Activated T-cell treated with anti-CD3 and anti-CD28 coated beads, Interleukin-2, amount 50 U/mL, for 24 hours (primary cell): Measurements from ENCODE around the gene NMB.
"Not testable (repeated sequence)": the region's sequence is repeated elsewhere in the genome, so short reads cannot be mapped to it uniquely, and the experiment has no call there.

ENCODE experiments used
- DNase-seq: peaks from one replicate; pipeline ENCODE4 v3.0.0-alpha.2; 2020
- H3K27ac Mint-ChIP-seq: 2 replicates; pipeline ENCODE4 v1.8.0; 2020; ENCODE audit warnings: mild to moderate bottlenecking, mixed read lengths
- H3K27me3 Mint-ChIP-seq: 2 replicates; pipeline ENCODE4 v1.8.0; 2020; ENCODE audit warnings: mixed read lengths
- H3K36me3 Mint-ChIP-seq: 2 replicates; pipeline ENCODE4 v1.8.0; 2020; ENCODE audit warnings: low read depth, mixed read lengths
- H3K4me1 Mint-ChIP-seq: 2 replicates; pipeline ENCODE4 v1.8.0; 2020; ENCODE audit warnings: low read depth, mixed read lengths
- H3K4me3 Mint-ChIP-seq: 2 replicates; pipeline ENCODE4 v1.8.0; 2020; ENCODE audit warnings: mild to moderate bottlenecking, moderate library complexity, mixed read lengths
- H3K9me3 Mint-ChIP-seq: 2 replicates; pipeline ENCODE4 v1.8.0; 2020; ENCODE audit warnings: mixed read lengths

The NMB gene, protein sequence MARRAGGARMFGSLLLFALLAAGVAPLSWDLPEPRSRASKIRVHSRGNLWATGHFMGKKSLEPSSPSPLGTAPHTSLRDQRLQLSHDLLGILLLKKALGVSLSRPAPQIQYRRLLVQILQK

DNA sequence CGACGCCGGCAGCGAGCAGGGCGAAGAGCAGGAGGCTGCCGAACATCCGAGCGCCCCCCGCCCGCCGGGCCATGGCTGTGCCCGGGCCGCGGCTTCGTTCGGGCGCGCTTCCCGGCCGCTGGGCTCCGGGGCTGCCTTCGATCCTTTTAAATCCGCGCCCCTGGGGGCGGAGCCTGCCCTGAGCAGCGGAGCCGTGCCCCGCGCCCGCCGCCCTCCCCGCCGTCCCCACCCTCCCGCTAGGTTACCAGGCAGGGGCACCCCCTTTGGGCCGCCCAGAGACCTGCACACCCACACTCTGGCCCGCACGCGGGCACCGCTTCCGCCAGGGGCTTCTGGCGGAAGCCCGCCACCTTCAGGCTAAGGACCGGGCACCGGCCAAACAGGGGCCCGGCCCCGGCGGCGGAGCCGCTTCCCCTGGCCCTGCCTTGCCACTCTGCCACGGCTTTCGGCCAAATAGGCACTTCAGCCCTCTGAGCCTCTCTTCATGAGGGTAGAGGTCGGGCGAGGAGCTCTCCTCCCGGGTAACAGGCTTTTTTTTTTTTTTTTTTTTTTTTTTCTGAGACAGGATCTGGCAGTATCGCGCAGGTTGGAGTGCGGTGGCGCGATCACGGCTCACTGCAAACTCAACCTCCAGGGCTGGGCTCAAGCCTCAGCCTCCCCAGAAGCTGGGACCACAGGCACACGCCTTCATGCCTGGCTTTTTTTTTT is at the start of gene NMB:
NMB (minus strand) TSS at position 120 of the 708 bp plus-strand sequence; CDS start at position 73, 47 bp downstream.
- H3K27ac Mint-ChIP-seq = peak within 1 kb of the TSS; percentile 88

DNA sequence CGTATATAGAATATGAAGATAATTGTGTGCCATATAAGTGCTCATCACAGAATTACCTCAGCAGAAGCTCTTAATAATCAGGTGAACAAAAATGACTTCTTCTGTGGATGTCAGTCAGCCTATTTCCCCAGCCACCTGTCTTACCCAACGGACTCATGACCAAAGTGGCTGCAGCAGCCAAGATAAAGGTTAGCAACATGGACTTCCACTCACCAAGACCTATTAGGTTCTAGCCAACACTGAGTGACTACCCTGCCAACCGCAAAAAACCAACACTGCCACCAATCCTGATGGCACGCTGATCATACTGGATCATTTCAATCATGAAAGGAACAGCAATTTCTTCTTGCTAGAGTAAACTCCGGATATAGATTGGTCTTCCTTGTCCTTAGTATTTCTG is 45.8 kb upstream of the NMB start:
- Mint-ChIP-seq H3K27me3 (no peaks in the 10 kb centered on the region), H3K4me3 (no peak overlapping the region), H3K36me3 (peaks cover 58% of the 10 kb centered on the region), H3K27ac (peak overlapping the region; percentile 7), H3K9me3 (no peaks in the 10 kb centered on the region), H3K4me1 (peaks cover 71% of the 10 kb centered on the region)
- DNase-seq = no peak

More for the DNA sequence above, at the start of gene NMB:
- H3K4me1 Mint-ChIP-seq = peaks cover 39% of the 10 kb centered on the region
- peaks cover 23% of the 10 kb centered on the region for H3K36me3 Mint-ChIP-seq
- H3K9me3 Mint-ChIP-seq = no peaks in the 10 kb centered on the region
- H3K27me3 Mint-ChIP-seq = no peaks in the 10 kb centered on the region
- H3K4me3 Mint-ChIP-seq = peak within 1 kb of the TSS; percentile 75
- peak; percentile 91 for DNase-seq

DNA sequence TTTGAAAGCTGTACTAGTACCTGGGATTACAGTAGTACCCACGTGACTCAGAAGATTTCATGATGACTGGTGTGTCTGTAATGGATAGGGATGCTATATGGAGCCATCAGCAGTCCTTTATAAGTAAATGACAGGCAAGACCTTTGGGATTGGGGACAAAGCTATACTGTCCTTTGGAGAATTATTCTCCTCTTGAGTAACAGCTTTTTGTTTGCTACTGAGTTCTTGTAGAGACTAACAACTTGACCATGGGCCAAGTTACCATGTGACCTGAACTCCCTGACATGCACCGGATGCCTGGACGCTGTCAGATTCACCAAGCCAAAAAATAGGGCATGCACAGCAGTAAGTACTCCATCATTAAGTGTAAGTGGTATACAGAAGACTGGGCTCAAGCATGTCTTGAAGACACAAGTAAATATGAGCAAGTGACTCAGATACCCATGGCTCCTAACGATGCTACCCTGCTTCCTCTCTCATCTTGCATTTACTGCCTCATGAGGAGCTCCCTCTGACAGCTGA is 45.0 kb upstream of the NMB start:
- no peak overlapping the region for H3K4me3 Mint-ChIP-seq
- no peak for DNase-seq

DNA sequence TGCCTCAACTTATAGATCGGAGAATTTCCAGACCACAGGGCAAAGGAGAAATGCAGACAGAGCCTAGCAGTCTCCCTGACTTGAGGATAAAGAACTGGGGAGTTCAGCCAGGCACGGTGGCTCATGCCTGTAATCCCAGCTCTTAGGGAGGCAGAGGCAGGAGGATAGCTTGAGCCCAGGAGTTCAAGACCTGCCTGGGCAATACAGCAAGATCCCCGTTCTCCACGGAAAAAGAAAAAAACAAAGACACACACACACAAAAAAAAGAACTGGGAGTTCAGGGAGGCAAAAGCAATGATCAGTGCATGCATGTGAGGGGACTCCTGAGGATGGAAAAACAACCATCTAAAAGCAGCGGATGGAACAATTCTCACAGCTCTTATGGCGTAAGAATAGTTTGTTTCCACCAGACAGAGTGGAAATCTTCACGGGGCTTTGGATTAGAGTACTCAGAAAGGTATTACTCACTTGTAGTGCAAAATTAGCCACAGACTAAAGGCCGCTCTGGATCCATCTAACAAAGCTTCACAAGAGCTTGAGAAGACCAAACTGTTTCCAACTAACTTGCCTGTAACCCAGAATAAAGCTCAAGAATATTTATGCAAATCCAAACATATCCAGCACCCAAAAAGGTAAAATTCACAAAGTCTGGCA is 41.7 kb upstream of the NMB start:
- Mint-ChIP-seq H3K27ac (peak overlapping the region; percentile 89), H3K4me3 (peak overlapping the region; percentile 49), H3K4me1 (peaks cover 71% of the 10 kb centered on the region)

More for the DNA sequence above, 45.0 kb upstream of the NMB start:
- Mint-ChIP-seq H3K27ac (peak overlapping the region; percentile 29), H3K27me3 (no peaks in the 10 kb centered on the region), H3K36me3 (peaks cover 53% of the 10 kb centered on the region), H3K9me3 (no peaks in the 10 kb centered on the region), H3K4me1 (peaks cover 71% of the 10 kb centered on the region)

DNA sequence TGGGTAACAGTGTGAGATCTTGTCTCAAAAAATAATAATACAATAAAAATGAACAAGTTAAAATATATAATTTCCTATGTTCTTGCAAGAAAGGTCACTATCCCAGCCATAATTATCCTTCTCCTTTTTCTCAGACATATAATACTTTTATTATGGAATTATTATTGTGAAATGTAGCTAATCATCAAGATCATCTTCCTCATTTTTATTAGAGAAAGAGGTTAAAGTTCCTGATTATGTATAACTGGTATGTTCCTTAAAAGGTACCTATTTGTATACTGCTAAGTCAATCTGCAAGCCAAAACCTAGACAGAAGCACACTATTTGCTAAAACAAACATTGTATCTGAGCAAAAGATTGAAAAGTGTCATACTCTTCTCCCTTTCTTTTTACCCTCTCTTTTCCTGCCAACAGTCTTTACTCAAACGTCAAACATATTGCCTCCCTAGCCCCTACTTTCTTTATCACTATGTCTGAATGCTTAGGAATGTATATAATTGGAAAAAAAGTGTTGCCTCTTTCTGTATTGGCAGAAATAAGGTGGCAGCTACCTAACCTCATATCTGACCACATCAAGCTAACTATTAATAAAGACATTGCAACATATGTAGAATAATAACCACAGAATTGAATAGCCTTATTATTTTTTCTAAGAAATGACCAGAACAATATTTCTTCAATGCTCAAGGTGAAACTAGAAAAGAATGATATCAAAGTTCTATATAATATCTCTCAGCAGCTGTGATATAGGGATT is 39.4 kb upstream of the NMB start:
- Mint-ChIP-seq H3K4me3 (no peak overlapping the region), H3K36me3 (peaks cover 33% of the 10 kb centered on the region), H3K9me3 (no peaks in the 10 kb centered on the region), H3K27ac (peak overlapping the region; percentile 71), H3K27me3 (no peaks in the 10 kb centered on the region), H3K4me1 (peaks cover 57% of the 10 kb centered on the region)
- no peak for DNase-seq

More for the DNA sequence above, 41.7 kb upstream of the NMB start:
- no peak for DNase-seq
- Mint-ChIP-seq H3K36me3 (peaks cover 39% of the 10 kb centered on the region), H3K27me3 (no peaks in the 10 kb centered on the region), H3K9me3 (no peaks in the 10 kb centered on the region)

DNA sequence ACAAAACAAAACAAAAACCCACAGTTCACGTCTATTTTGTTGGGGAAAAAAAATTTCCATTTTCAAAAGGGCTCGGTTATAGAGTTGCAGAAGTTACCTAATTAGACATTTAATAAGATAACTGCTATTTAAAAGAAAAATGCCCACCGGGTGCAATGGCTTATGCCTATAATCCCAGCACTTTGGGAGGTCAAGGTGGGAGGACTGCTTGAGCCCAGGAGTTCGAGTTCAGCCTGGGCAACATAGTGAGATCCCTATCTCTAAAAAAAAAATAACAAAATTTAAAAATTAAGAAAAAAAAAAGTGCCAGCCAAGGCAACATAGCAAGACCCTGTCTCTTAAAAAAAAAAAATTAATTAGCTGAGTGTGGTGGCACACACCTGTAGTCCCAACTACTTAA is 38.8 kb upstream of the NMB start:
- DNase-seq = no peak
- Mint-ChIP-seq H3K27me3 (no peaks in the 10 kb centered on the region), H3K27ac (no peak overlapping the region), H3K4me1 (peaks cover 61% of the 10 kb centered on the region), H3K36me3 (peaks cover 39% of the 10 kb centered on the region), H3K9me3 (no peaks in the 10 kb centered on the region), H3K4me3 (no peak overlapping the region)

DNA sequence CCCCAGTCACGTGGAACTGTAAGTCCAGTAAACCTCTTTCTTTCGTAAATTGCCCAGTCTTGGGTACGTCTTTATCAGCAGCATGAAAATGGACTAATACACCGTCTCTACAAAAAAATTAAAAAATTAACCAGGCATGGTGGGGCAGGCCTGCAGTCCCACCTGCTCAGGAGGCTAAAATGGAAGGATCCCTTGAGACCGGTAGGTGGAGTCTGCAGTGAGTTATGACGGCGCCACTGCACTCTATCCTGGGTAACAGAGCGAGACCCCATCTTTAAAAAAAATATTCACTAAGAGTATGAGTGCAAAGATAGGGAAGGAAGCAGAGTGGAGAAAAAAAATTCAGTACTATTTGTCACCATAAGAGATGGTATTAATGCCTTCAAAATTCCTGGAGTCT is 32.3 kb upstream of the NMB start:
- Mint-ChIP-seq H3K36me3 (peaks cover 70% of the 10 kb centered on the region), H3K4me1 (peaks cover 30% of the 10 kb centered on the region), H3K27ac (no peak overlapping the region), H3K9me3 (no peaks in the 10 kb centered on the region), H3K27me3 (no peaks in the 10 kb centered on the region), H3K4me3 (no peak overlapping the region)
- no peak for DNase-seq

DNA sequence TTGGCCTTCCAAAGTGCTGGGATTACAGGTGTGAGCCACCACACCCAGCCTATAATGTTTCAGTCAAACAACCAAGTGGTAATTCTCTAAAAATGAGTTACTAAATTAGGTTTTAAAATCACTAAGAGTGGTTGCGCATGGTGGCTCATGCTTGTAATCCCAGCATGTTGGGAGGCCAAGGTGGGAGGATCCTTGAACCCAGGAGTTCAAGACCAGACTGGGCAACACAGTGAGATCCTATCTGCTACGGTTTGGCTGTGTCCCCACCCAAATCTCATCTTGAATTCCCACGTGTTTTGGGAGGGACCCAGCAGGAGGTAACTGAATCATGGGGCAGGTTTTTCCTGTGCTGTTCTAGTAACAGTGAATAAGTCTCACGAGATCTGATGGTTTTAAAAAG is 31.9 kb upstream of the NMB start:
- Mint-ChIP-seq H3K4me1 (peaks cover 32% of the 10 kb centered on the region), H3K27ac (no peak overlapping the region), H3K36me3 (peaks cover 74% of the 10 kb centered on the region), H3K4me3 (no peak overlapping the region), H3K27me3 (no peaks in the 10 kb centered on the region), H3K9me3 (no peaks in the 10 kb centered on the region)
- no peak for DNase-seq

DNA sequence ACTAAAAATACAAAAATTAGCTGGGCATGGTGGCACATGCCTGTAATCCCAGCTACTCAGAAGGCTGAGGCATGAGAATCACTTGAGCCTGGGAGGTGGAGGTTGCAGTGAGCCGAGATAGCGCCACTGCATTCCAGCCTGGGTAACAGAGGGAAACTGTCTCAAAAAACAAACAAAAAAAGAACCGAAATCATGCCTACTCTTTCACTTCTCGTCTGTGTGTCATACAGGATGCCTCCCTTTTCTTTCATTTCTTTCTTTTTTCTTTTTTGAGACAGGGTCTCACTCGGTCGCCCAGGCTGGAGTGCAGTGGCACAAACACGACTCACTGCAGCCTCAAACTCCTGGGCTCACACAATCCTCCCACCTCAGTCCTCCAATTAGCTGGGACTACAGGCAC is 28.4 kb upstream of the NMB start:
- not testable (repeated sequence) for H3K9me3 Mint-ChIP-seq, H3K4me3 Mint-ChIP-seq, H3K27me3 Mint-ChIP-seq, DNase-seq
- H3K4me1 Mint-ChIP-seq = peaks cover 40% of the 10 kb centered on the region
- H3K36me3 Mint-ChIP-seq = peaks cover 85% of the 10 kb centered on the region
- H3K27ac Mint-ChIP-seq = peak overlapping the region; percentile 69

DNA sequence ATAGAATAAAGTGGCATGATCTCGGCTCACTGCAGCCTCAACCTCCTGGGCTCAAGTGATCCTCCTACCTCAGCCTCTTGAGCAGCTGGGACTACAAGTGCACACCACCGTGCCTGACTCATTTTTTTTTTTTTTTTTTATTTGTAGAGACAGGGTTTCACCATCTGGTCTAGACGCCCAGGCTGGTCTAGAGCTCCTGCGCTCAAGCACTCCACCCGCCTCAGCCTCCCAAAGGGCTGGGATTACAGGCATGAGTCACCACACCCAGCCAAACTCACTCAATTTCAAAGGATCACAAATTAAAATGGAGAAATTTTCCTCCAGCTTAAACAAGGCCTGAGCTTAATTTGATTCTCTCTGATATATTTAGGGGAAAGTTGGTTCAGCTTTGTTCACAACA is 27.3 kb upstream of the NMB start:
- H3K27ac Mint-ChIP-seq = peak overlapping the region; percentile 67
- peaks cover 38% of the 10 kb centered on the region for H3K4me1 Mint-ChIP-seq
- DNase-seq = no peak
- no peak overlapping the region for H3K4me3 Mint-ChIP-seq
- no peaks in the 10 kb centered on the region for H3K9me3 Mint-ChIP-seq
- H3K36me3 Mint-ChIP-seq = peaks cover 85% of the 10 kb centered on the region
- H3K27me3 Mint-ChIP-seq = no peaks in the 10 kb centered on the region

DNA sequence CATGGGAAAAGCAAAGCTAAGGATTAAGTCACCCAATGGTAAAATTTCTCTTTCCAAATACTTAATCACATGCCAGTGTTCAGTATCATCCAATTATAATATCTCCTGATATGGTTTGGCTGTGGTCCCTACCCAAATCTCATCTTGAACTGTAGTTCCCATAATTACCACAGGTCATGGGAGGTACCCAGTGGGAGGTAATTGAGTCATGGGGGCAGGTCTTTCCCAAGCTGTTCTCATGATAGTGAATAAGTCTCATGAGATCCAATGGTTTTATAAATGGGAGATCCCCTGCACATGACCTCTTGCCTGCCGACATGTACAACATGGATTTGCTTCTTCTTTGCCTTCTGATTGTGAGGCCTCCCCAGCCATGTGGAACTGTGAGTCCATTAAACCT is 26.1 kb upstream of the NMB start:
- Mint-ChIP-seq H3K9me3 (no peaks in the 10 kb centered on the region), H3K27ac (no peak overlapping the region), H3K27me3 (no peaks in the 10 kb centered on the region), H3K36me3 (peaks cover 91% of the 10 kb centered on the region), H3K4me1 (peaks cover 36% of the 10 kb centered on the region), H3K4me3 (no peak overlapping the region)
- no peak for DNase-seq

DNA sequence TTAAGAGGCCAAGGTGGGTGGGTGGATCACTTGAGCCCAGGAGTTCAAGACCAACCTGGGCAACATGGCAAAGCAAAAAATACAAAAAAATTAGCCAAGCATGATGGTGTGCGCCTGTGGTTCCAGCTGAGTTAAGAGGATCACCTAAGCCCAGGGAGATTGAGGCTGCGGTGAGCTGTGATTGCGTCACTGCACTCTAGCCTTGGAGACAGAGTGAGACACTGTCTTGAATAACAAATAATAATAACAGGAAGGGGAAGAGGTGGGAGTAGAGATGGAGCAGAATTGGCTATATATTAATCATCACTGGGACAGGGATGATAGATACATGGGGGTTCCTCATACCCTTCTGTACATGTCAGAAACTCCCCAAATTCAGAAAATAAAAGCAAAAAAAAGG is 23.8 kb upstream of the NMB start:
- H3K4me3 Mint-ChIP-seq = no peak overlapping the region

DNA sequence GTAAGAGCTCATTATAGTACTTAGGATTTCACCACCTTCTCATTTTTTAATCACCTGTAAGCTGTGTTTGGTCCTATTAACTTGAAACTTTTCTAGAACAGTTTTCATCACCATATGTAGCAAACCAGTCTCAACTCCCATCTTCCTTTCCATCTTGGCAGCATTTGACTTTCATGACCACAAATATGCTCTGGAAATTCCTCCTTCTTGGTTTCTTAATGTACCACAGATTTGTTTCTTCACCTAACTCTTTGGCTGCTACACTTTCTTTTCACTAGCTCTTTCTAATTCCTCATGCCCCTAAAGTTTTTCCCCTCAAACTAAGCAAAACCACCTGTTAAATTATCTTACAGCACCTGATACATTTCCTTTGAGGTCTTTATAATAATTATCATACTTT is 13.2 kb upstream of the NMB start:
- DNase-seq = no peak
- H3K4me3 Mint-ChIP-seq = no peak overlapping the region
- H3K4me1 Mint-ChIP-seq = peaks cover 47% of the 10 kb centered on the region
- H3K27ac Mint-ChIP-seq = peak overlapping the region; percentile 63
- no peaks in the 10 kb centered on the region for H3K27me3 Mint-ChIP-seq
- peaks cover 77% of the 10 kb centered on the region for H3K36me3 Mint-ChIP-seq
- no peaks in the 10 kb centered on the region for H3K9me3 Mint-ChIP-seq

More for the DNA sequence above, 23.8 kb upstream of the NMB start:
- Mint-ChIP-seq H3K27ac (peak overlapping the region; percentile 70), H3K36me3 (peaks cover 91% of the 10 kb centered on the region), H3K9me3 (no peaks in the 10 kb centered on the region), H3K4me1 (peaks cover 30% of the 10 kb centered on the region), H3K27me3 (no peaks in the 10 kb centered on the region)
- DNase-seq = peak; percentile 42

DNA sequence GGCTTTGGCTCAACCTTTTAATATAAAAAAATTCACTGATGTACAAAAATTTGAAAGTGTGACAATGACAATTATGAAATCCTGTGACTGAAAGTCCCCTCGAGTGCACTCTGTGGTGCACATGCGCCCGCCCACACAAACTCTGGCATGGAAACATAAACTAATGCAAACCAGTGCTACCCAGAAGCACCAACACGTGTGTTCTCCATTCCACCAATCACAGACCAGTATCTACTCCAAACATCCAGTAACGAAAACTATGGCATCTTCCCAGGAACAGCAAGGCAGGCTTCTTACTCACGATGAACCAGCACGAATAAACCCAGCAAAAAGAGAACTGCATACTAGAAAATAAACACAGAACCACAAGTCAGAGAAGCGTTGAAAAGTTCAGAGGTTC is 11.7 kb upstream of the NMB start:
- no peaks in the 10 kb centered on the region for H3K27me3 Mint-ChIP-seq
- H3K36me3 Mint-ChIP-seq = peaks cover 79% of the 10 kb centered on the region
- H3K9me3 Mint-ChIP-seq = no peaks in the 10 kb centered on the region
- H3K4me3 Mint-ChIP-seq = no peak overlapping the region
- H3K4me1 Mint-ChIP-seq = peaks cover 55% of the 10 kb centered on the region
- DNase-seq = peak; percentile 58
- H3K27ac Mint-ChIP-seq = peak overlapping the region; percentile 90
